GM21381 (cell line): Measurements from ENCODE around the gene DOCK6.

Experiments used
- ATAC-seq: cut with Tn5 transposase; IDR thresholded peaks from one replicate; pipeline ENCODE4 v1.9.1; 2021; ENCODE audit warnings: mild to moderate bottlenecking, moderate library complexity; ENCODE audit not compliant: unreplicated experiment

DOCK6 gene

GRCh38 chr19:11279505-11280236 lies 17.3 kb upstream of the DOCK6 start:
- no peak for ATAC-seq

- ATAC-seq, result no peak
These were observed 16.3 kb upstream of the DOCK6 start for GRCh38 chr19:11278670-11279069.

- no peak for ATAC-seq
These were observed 12.3 kb upstream of the DOCK6 start for GRCh38 chr19:11274533-11275086.

GRCh38 chr19:11273989-11274388 lies 11.7 kb upstream of the DOCK6 start:
- ATAC-seq, result no peak

GRCh38 chr19:11273296-11273695 lies 11.0 kb upstream of the DOCK6 start:
- no peak for ATAC-seq

- ATAC-seq, result no peak
These were observed 7.1 kb upstream of the DOCK6 start for GRCh38 chr19:11269408-11269807.

GRCh38 chr19:11268783-11269267 lies 6.5 kb upstream of the DOCK6 start:
- ATAC-seq, result no peak

- ATAC-seq, result no peak
These were observed 5.2 kb upstream of the DOCK6 start for GRCh38 chr19:11267316-11268085.

GRCh38 chr19:11265785-11266236 lies 3.5 kb upstream of the DOCK6 start:
- ATAC-seq, result no peak

- ATAC-seq, result no peak
These were observed 3.0 kb upstream of the DOCK6 start for GRCh38 chr19:11265177-11265784.

GRCh38 chr19:11264452-11265176 lies 2.3 kb upstream of the DOCK6 start:
- no peak for ATAC-seq

- ATAC-seq, result no peak
These were observed 1.4 kb upstream of the DOCK6 start for GRCh38 chr19:11263726-11264125.

- no peak for ATAC-seq
These were observed 823 bp downstream of the DOCK6 start for GRCh38 chr19:11261431-11261970.

GRCh38 chr19:11260996-11261395 lies 1.3 kb downstream of the DOCK6 start:
- ATAC-seq, result no peak

- no peak for ATAC-seq
These were observed 4.4 kb downstream of the DOCK6 start for GRCh38 chr19:11257846-11258380.

GRCh38 chr19:11256189-11256588 lies 6.1 kb downstream of the DOCK6 start:
- ATAC-seq, result no peak

- ATAC-seq, result no peak
These were observed 7.7 kb downstream of the DOCK6 start for GRCh38 chr19:11254666-11255065.

GRCh38 chr19:11252665-11253355 lies 9.5 kb downstream of the DOCK6 start:
- no peak for ATAC-seq

GRCh38 chr19:11251650-11252314 lies 10.5 kb downstream of the DOCK6 start:
- no peak for ATAC-seq
